Thyroid gland (tissue), 4 donors: ENCODE data around the gene GNPNAT1. TPM values are rescaled to one million over a fixed set of nuclear protein-coding genes. Genes with fewer than 3 reads are reported as not detected.

ENCODE experiments used
- DNase-seq, 2 donors: peaks; one replicate each; pipeline ENCODE4 v3.0.0-alpha.2; 2019
- H3K27ac ChIP-seq, 3 donors: fragments of 200-600 bp; sonication (generic); 1 replicate in 2 of 3; 2 replicates in 1 of 3; pipeline ENCODE4 v1.5.1; 2016 to 2019; ENCODE audit warnings: mild to moderate bottlenecking in 1 of 3, moderate library complexity in 1 of 3
- H3K27me3 ChIP-seq: fragments of 200-600 bp; sonication (generic); one replicate; pipeline ENCODE4 v1.5.1; 2019
- H3K36me3 ChIP-seq, 2 donors: fragments of 200-600 bp; sonication (generic); one replicate each; pipeline ENCODE4 v1.5.1; 2016 to 2019
- H3K4me1 ChIP-seq, 2 donors: fragments of 200-600 bp; sonication (generic); one replicate each; pipeline ENCODE4 v1.5.1; 2017 to 2019
- H3K4me3 ChIP-seq, 3 donors: fragments of 200-600 bp; sonication (generic); replicated peaks in 1 of 3; 1 replicate in 2 of 3; 2 replicates in 1 of 3; pipeline ENCODE4 v1.5.1; 2016; ENCODE audit warnings: mild to moderate bottlenecking in 1 of 3
- H3K9me3 ChIP-seq: fragments of 200-600 bp; sonication (generic); one replicate; pipeline ENCODE4 v1.5.1; 2017
- POLR2A ChIP-seq, 2 donors: fragments of 450-650 bp; IDR thresholded peaks; one replicate each; pipeline ENCODE4 v1.6.1; 2017; ENCODE audit warnings: antibody characterized with exemption in 2 of 2, mild to moderate bottlenecking in 2 of 2, moderate library complexity in 1 of 2
- WGBS, 2 donors: methylation state at CpG; one replicate each; pipeline ENCODE4 v1.1.5; 2017; 5-methylcytosine and 5-hydroxymethylcytosine counted together
- intact Hi-C: fragments of 100-400 bp; cut with DNase I; formaldehyde crosslinking; loops from one replicate; pipeline ENCODE4 v1.15.1; 2023
- total RNA-seq, 4 donors: library from RNA; depleted of rRNA; stranded (reverse); fragments of >200 nt; gene quantifications; one replicate each; pipeline ENCODE4 v1.2.3, GENCODE V29; 2016
- TF ChIP-seq, protein P1 (sequence below), 6 experiments: fragments of 200-600 bp in 3 of 6; fragments of 450-650 bp in 3 of 6; sonication (generic) in 3 of 6; IDR thresholded peaks; one replicate each; pipeline ENCODE4 v1.5.1; 2016 to 2019; ENCODE audit warnings: antibody characterized with exemption in 6 of 6, mild to moderate bottlenecking in 2 of 6, inconsistent platforms in 1 of 6, moderate library complexity in 1 of 6

The GNPNAT1 gene
- total RNA-seq, 4 donors from 2014 or later = 10.3 to 11.7 (median 10.6) TPM

DNA sequence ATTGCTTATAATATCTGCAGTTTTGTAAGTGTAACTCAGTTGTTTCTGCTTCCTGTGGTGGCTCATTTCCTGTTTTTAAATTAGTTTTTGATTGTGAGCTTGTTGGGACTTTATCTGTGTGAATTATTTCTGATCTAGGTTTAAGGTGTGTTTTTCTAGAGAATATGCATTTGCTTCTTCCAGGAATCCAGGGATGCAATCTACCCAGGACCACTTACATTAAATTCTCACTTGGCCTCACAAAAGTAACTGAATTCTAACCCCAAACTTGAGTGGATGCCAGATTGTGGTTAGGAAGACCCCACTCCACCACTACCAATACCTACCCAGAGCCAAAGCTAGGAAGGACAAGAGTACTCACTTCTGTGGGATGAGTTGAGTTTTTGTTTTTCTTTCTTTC lies 49.5 kb downstream of the GNPNAT1 start:
- no peak for DNase-seq
- no peak for TF ChIP-seq POLR2A (IDR thresholded peaks at IDR 0.05)
- TF ChIP-seq, protein P1, sequence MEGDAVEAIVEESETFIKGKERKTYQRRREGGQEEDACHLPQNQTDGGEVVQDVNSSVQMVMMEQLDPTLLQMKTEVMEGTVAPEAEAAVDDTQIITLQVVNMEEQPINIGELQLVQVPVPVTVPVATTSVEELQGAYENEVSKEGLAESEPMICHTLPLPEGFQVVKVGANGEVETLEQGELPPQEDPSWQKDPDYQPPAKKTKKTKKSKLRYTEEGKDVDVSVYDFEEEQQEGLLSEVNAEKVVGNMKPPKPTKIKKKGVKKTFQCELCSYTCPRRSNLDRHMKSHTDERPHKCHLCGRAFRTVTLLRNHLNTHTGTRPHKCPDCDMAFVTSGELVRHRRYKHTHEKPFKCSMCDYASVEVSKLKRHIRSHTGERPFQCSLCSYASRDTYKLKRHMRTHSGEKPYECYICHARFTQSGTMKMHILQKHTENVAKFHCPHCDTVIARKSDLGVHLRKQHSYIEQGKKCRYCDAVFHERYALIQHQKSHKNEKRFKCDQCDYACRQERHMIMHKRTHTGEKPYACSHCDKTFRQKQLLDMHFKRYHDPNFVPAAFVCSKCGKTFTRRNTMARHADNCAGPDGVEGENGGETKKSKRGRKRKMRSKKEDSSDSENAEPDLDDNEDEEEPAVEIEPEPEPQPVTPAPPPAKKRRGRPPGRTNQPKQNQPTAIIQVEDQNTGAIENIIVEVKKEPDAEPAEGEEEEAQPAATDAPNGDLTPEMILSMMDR (IDR thresholded peaks at IDR 0.05) = no peak
- Histone ChIP-seq H3K4me3 (no peak overlapping the region), H3K27ac (no peak overlapping the region), H3K4me1 (no peaks in the 10 kb centered on the region), H3K36me3 (peaks cover 4 to 7% of the 10 kb centered on the region in 2 donors), H3K27me3 (no peaks in the 10 kb centered on the region), H3K9me3 (no peaks in the 10 kb centered on the region)
- intact Hi-C loops = no loop called here

DNA sequence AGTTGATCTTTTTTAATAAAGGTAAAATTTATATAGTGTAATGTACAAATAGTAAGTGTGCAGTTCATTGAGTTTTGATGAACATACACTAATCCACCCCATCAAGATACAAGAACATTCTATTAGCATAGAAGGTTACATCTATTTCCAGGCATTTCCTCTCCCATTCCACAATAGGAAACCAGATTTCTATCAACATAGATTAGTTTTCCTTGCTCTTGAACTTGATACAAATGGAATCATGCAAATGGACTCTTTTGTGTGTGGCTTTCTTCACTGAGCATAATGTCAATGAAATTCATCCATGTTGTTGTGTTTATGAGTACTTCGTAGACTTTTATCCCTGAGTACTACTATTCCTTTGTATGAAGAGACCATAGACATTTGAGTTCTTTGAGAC lies 50.7 kb downstream of the GNPNAT1 start:
- DNase-seq = no peak
- Histone ChIP-seq H3K4me1 (peaks cover 0 to 3% of the 10 kb centered on the region in 2 donors), H3K36me3 (no peaks in the 10 kb centered on the region), H3K27me3 (no peaks in the 10 kb centered on the region), H3K4me3 (no peak overlapping the region), H3K27ac (no peak overlapping the region), H3K9me3 (no peaks in the 10 kb centered on the region)
- intact Hi-C loops = no loop called here
- 97 to 100% methylated on average over 1 of the region's 1 CpG for WGBS, 2 donors
- TF ChIP-seq, protein P1 (IDR thresholded peaks at IDR 0.05) = no peak
- no peak for TF ChIP-seq POLR2A (IDR thresholded peaks at IDR 0.05)

DNA sequence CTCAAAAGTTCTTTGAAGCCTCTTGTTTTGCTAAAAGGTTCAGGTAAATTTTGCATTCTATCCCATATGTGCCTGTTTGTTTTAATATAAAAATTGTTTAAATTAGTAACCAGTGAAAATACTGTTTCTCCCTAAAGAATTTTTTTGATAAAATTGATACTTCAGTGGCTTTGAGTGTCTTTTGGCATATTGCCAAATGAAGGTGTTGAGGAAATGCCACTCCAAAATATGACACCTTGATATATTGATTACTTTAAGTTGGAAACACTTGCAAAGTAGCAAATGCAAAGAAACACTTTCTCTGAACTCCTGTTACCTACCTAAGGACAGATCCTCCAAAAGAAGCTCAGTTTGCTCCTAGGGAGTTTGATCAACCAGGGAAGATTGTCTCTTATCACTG lies 53.0 kb downstream of the GNPNAT1 start:
- Histone ChIP-seq H3K9me3 (no peaks in the 10 kb centered on the region), H3K4me1 (peaks cover 0 to 3% of the 10 kb centered on the region in 2 donors), H3K27ac (no peak overlapping the region), H3K4me3 (no peak overlapping the region), H3K27me3 (no peaks in the 10 kb centered on the region), H3K36me3 (no peaks in the 10 kb centered on the region)
- intact Hi-C loops = no loop called here
- TF ChIP-seq, protein P1 (IDR thresholded peaks at IDR 0.05) = no peak
- no peak for TF ChIP-seq POLR2A (IDR thresholded peaks at IDR 0.05)
- no peak for DNase-seq

DNA sequence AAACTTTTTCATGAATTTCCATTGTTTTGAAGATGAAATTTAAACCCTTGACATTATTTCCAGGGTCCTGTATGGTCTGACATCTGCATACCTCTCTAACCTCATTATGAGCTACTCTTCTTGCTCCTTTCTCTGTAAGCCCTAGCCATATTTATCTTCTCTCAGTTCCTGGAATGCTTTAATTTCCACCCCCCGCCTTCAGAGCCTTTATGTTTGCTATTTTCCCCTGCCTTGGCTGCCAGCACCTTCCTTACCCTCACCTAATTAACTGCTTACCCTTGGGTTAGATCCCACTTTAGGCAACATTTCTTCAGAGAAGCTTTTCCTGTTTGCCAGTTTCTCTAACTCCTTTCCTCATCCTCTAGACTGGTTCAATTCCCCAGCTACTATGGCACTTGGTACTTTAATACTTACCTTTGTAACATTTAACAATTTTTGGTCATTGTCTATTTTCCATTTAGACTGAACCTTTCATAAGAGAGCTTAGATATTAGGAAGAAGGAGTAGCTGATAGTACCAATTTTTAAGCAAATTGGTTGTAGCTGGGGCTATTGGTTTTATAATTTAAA lies 55.4 kb downstream of the GNPNAT1 start:
- peaks cover 0 to 8% of the 10 kb centered on the region in 2 donors for H3K4me1 ChIP-seq
- H3K36me3 ChIP-seq = no peaks in the 10 kb centered on the region
- TF ChIP-seq, protein P1 (IDR thresholded peaks at IDR 0.05) = no peak
- TF ChIP-seq POLR2A (IDR thresholded peaks at IDR 0.05) = no peak
- H3K4me3 ChIP-seq = no peak overlapping the region
- H3K27ac ChIP-seq = no peak overlapping the region
- H3K27me3 ChIP-seq = no peaks in the 10 kb centered on the region
- intact Hi-C loops = no loop called here
- H3K9me3 ChIP-seq = no peaks in the 10 kb centered on the region
- DNase-seq = no peak
- 82% methylated on average over 1 of the region's 1 CpG for whole genome bisulfite sequencing, 2 donors

DNA sequence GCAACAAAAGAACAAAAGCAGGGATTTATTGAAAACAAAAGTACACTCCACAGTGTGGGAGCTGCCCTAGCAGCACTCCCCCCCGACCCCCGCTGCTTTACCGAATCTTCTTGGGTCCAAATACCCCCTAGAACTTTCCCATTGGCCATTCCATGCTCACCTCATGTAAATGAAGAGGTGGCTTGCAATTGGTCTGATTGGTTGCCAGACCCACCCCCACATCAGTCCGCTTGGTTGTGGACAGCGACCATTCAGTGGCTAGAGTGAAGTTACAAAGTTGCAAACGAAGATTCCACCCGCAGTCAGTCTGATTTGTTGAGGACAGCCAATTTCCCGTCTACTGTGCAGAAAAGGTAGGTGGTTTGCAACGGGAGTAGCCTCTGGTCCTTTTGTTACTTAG lies 57.6 kb downstream of the GNPNAT1 start:
- no peak for DNase-seq
- TF ChIP-seq, protein P1 (IDR thresholded peaks at IDR 0.05) = no peak
- TF ChIP-seq POLR2A (IDR thresholded peaks at IDR 0.05) = no peak
- intact Hi-C loops = no loop called here
- Histone ChIP-seq H3K4me1 (peaks cover 0 to 11% of the 10 kb centered on the region in 2 donors), H3K27me3 (no peaks in the 10 kb centered on the region), H3K4me3 (no peak overlapping the region), H3K27ac (no peak overlapping the region), H3K36me3 (no peaks in the 10 kb centered on the region), H3K9me3 (no peaks in the 10 kb centered on the region)
- 96 to 97% methylated on average over 9 of the region's 9 CpGs for WGBS, 2 donors
